SIG-M5 (cell line): ENCODE data around the gene MSI2.
"Not testable (repeated sequence)": the region's sequence is repeated elsewhere in the genome, so short reads cannot be mapped to it uniquely, and the experiment has no call there.

Source experiments
- DNase-seq: peaks from one replicate; lab custom pipeline; 2025; lab: John Stamatoyannopoulos, UW

Gene MSI2

GRCh38 chr17:57255776-57256681 is at the start of gene MSI2:
Gene MSI2 (plus strand): TSS chr17:57256523. CDS start chr17:57256743, 220 bp downstream.
- DNase-seq: no peak

DNA sequence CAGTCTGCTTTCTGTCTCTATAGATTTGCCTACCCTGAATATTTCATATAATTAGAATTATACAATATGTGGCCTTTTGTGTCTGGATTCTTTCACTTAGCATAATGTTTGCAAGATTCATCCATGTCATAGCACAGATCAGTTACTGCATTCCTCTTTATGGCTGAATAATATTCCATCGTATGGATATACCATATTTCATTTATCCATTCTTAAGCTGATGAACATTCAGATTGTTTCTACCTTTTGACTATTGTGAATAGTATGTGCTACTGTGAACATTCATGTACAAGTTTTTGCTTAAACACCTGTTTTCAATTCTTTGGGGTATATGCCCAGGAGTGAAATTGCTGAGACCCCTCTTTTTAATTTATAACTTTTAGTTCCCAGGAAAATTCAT is 49.4 kb upstream of the MSI2 start:
- DNase-seq: no peak

GRCh38 chr17:57207396-57207795 is 48.9 kb upstream of the MSI2 start:
- no peak for DNase-seq

- no peak for DNase-seq
Observed at GRCh38 chr17:57210224-57210553, 46.1 kb upstream of the MSI2 start.

- DNase-seq: no peak
Observed at GRCh38 chr17:57210972-57211411, 45.3 kb upstream of the MSI2 start.

- no peak for DNase-seq
Observed at GRCh38 chr17:57211543-57211942, 44.8 kb upstream of the MSI2 start.

- DNase-seq: no peak
Observed at GRCh38 chr17:57213180-57213825, 43.0 kb upstream of the MSI2 start.

DNA sequence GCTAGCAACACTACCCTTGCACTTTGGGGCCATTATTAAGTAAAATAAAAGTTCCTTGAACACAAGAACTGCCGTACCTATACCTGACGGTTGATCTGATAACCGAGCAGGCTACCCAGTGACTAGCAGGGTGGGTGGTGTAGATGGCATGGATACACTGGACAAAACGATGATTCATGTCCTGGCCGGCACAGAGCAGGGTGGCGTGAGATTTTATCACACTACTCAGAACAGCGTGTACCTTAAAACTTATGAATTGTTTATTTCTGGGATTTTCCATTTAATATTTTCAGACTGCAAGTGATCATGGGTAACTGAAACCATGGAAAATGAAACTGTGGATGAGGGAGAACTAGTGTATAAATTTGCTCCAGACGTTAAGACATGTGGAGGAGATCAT is 41.0 kb upstream of the MSI2 start:
- DNase-seq: no peak

DNA sequence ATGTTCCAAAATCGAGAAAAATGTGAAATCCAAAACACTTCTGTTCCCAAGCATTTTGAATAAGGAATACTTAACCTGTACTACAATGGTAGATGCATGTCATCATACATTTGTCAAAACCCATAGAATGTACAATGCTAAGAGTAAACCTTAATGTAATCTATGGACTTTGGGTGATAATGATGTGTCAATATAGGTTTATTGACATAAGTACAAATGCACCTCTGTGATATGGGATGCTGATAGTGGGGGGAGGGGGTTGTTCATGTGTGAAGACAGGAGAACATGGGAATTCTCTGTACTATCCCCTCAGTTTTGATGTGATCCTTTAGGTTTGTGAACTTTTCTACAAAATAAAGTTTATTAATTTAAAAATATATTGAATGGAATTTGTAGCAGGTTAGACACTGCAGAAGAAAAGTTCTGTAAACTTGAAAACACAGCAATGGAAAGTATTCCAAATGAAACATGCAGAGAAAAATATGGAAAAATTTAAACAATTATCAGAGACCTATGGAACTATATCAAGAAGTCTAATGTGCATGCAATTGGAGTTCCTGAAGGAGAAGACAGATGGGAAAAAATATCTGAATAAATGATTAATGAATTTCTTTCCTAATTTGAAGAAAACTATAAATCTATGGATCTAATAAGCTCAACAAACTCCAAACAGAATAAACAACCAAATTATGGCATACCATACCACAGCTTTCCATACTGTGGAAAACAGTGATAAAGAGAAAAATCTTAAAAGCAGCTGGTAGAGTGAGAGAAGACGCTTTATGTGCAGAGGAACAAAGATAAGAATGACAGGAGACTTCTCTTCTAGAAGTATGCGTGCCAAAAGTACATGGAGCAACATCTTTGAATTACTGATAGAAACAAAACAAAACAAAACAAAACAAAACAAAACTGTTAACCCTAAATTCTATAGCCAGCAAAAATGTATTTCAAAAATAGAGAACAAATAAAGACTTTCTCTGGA is 34.7 kb upstream of the MSI2 start:
- no peak for DNase-seq

DNA sequence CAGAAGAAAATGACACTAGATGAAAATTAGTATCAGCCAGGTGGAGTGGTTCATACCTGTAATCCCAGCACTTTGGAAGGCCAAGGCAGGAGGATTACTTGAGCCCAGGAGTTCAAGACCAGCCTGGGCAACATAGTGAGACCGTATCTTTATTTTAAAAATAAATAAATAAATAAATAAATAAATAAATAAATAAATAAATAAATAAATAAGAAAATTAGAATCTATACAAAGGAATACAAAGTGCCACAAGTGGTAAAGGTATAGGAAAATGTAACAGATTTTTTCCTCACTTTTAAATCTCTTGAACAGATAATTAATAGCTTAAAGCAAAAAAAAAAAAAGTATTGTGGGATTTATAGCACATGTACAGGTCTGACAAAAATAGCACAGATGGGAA is 33.9 kb upstream of the MSI2 start:
- not testable (repeated sequence) for DNase-seq

DNA sequence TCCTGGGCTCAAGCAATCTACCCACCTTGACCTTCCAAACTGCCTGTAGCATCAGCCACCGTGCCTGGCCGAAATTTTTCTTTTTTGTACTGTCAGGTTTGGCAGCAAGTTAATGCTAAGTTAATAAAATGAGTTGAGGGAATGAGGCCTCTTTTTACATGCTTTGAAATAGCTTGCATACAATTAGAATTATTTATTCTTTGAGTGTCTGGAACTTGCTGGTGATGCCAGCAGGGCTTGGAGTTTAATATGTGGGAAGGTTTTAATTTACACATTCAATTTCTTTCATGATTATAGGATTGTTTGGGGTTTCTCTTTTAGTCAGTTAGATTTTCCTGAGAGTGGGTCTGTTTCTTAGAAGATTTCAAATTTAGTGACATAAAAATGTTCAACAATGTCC is 31.2 kb upstream of the MSI2 start:
- DNase-seq: no peak

DNA sequence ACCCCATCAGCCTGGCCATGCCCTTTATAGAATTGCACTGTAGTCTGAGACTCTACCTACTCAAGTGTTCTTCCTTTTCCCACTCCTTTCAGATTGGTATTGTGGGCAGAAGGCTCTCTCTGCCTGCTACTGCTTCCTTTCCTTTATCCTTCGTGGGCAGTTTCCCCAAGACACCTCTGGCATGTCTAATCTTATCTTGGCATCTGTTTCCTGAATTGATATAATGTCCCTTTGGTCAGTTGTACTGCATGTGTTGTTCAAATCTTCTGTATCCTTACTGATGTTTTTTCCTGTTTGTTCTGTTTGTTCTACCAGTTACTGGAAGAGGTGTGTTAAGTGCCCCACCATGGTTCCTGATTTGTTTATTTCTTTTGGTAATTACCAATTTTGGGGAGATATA is 29.5 kb upstream of the MSI2 start:
- no peak for DNase-seq

GRCh38 chr17:57228911-57229310 is 27.4 kb upstream of the MSI2 start:
- no peak for DNase-seq

DNA sequence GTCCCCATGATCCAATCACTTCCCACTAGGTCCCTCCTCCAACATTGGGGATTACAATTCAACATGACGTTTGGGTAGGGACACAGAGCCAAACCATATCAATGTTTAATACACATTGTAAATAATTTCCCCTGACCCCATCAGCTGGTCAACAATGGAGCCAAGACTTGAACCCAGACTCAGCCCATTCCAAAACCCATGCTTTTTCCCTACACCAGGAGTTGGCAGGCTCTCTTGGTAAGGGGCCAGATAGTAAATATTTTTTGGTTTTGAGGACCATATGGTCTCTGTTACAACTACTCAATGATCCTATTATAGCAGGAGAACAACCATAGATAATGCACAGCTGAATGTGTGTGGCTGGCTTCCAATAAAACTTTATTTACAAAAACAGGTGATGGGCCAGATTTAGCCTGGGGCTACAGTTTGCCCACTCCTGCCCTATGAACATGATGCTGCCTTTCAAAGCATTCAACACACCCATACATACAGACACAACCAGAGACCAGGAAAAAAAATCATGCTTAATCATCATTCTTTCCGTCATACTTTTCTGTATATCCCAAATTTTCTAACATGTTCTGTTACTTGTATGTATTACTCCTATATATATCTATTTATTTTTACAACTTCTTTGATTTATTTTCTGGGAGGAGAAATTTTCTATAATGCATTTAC is 22.1 kb upstream of the MSI2 start:
- DNase-seq: no peak

DNA sequence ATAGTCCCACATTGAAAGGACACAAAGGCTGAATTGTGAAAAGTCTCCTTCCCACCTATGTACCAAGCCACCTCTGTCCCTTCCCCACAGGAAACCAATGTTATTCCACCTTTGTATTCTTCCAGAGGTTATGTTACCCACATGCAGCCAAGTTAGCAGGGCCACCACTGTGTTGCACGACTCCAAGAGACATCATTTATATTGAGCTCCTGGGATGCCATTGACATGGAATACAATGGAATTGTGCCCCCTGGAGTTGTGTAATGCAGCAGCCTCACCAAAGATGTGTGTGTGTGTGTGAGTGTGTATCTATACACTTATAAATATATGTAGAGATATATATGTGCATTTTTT is 21.6 kb upstream of the MSI2 start:
- no peak for DNase-seq

GRCh38 chr17:57235124-57235523 is 21.2 kb upstream of the MSI2 start:
- DNase-seq: no peak

GRCh38 chr17:57236686-57237299 is 19.5 kb upstream of the MSI2 start:
- DNase-seq: no peak

DNA sequence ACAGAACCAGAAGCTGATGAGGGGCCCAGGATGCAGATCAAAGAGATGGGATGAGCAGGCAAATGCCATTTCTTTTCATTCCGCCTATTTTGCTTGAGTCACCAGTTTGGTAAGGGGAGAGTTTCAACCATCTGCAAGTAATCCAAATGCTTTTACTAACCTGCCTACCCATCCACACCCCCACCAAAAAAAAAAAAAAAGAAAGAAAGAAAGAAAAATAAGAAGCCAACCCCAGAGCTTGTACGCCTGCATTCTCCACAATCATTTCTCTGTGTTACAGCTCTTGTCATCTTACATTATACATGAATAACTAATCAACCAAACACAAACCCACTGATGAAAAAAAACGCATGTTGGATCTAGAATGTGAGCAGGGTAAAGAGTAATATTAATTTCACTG is 15.7 kb upstream of the MSI2 start:
- no peak for DNase-seq

- DNase-seq: no peak
Observed at GRCh38 chr17:57242148-57242547, 14.2 kb upstream of the MSI2 start.

DNA sequence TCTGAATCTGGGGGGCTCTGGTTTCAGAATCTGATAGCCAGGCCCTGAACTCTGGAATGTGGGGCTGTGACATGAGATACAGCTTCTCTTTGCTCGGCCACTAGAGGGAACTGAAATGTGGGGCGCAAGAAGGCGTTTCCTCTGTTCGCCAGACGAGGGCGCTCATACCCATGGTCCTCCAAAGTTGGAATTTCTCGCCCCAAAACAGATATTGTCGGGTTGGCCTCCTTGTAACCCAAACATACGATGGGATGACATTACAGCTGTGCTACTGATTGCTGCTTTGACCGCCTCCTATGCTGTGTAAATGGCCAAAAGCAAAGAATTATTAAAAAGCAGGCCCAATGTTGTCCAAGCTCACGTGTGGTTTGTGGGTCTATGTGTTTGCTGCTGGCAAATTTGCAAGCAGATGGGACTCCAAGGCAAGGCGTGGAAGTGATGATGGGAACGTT is 13.1 kb upstream of the MSI2 start:
- DNase-seq: no peak

GRCh38 chr17:57245786-57246185 is 10.5 kb upstream of the MSI2 start:
- DNase-seq: no peak
